Spinal cord (tissue), 10 donors: ENCODE data around the gene MID1. TPM values are rescaled to one million over a fixed set of nuclear protein-coding genes. Genes with fewer than 3 reads are reported as not detected.
"Not testable (repeated sequence)": the region's sequence is repeated elsewhere in the genome, so short reads cannot be mapped to it uniquely, and the experiment has no call there.

Source experiments
- DNase-seq, 6 donors: peaks; one replicate each; pipeline versions ENCODE4 v3.0.0 to v3.0.0-alpha.2; 2013 to 2015; ENCODE audit warnings: low spot score in 6 of 6, low read depth in 4 of 6
- H3K27ac ChIP-seq: one replicate; pipeline ENCODE4 v1.5.1; 2013; ENCODE audit warnings: low read depth, low read length, control low read depth
- H3K27me3 ChIP-seq: one replicate; pipeline ENCODE4 v1.6.1; 2013; ENCODE audit warnings: low read length; ENCODE audit not compliant: control insufficient read depth, insufficient read depth
- H3K36me3 ChIP-seq: one replicate; pipeline ENCODE4 v1.6.1; 2013; ENCODE audit warnings: low read length; ENCODE audit not compliant: control insufficient read depth, insufficient read depth
- H3K4me1 ChIP-seq: one replicate; pipeline ENCODE4 v1.6.1; 2013; ENCODE audit warnings: low read length; ENCODE audit not compliant: control insufficient read depth, insufficient read depth
- H3K4me3 ChIP-seq: one replicate; pipeline ENCODE4 v1.5.1; 2013; ENCODE audit warnings: low read depth, low read length, control low read depth
- H3K9me3 ChIP-seq: one replicate; pipeline ENCODE4 v1.6.1; 2013; ENCODE audit warnings: low read length; ENCODE audit not compliant: control insufficient read depth, insufficient read depth
- WGBS: methylation state at CpG from one replicate; pipeline ENCODE4 v1.1.5; 2013; ENCODE audit warnings: missing lambda C conversion rate; ENCODE audit not compliant: insufficient coverage; 5-methylcytosine and 5-hydroxymethylcytosine counted together
- polyA plus RNA-seq, 2 donors: library from polyadenylated mRNA; unstranded; fragments of 120-200 nt; gene quantifications; one replicate each; pipeline ENCODE4 v1.2.1, GENCODE V29; 2013; ENCODE audit not compliant: insufficient read length in 2 of 2
- total RNA-seq, 2 donors: library from RNA; depleted of rRNA in 1 of 2; stranded (reverse); fragments of 120-200 nt in 1 of 2; fragments of >200 nt in 1 of 2; gene quantifications; one replicate each; pipeline versions ENCODE4 v1.2.3 to v1.2.4, GENCODE V29; 2013 to 2014
- donor health status: healthy.

Gene MID1
- total and polyA plus RNA-seq, 4 donors, result 6.2 to 22.7 (median 9.5) TPM

DNA sequence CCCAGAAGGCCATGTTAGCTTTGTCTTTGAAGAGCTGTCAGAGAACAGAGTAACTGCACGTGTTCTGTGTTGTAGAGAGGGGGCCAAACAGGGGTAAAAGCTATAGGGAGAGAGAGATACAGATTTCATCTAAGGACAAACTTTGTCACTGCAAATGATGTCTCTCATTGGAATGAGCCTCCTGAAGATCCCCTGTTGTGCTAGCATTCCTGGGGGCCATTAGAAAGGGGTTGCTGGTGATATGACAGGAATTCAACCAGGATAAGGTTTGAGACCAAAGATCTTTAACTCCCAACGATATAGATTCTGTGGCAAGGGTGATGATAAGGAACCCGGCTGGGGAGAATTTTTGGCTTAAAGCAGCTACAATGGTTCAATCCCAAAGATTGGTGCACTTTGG is 16.8 kb downstream of the MID1 start:
- Histone ChIP-seq H3K4me1 (no peaks in the 10 kb centered on the region), H3K27ac (no peak overlapping the region), H3K9me3 (no peaks in the 10 kb centered on the region), H3K36me3 (no peaks in the 10 kb centered on the region), H3K4me3 (no peak overlapping the region), H3K27me3 (no peaks in the 10 kb centered on the region)
- WGBS, result 30% methylated on average over 1 of the region's 3 CpGs
- DNase-seq, result no peak

DNA sequence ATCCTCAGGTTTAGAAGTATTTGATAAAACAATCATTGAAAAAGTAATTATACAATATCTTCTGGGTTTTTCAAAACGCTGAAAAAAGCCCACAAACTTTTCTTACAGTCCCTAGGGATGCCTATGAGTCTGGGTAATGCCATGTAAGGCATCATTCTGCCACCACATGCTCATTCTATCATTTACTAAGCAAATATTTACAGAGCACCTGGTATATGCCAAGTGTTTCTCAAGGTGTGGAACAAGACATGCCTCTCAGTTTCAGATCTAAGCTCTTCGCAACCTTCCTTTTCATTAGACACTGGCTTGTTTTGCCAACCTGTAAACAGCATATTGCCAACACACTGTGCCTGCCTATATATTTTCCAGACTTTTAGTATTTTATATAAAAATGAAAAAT is 17.7 kb downstream of the MID1 start:
- Histone ChIP-seq H3K27ac (no peak overlapping the region), H3K4me3 (no peak overlapping the region), H3K9me3 (no peaks in the 10 kb centered on the region), H3K4me1 (no peaks in the 10 kb centered on the region), H3K36me3 (no peaks in the 10 kb centered on the region), H3K27me3 (no peaks in the 10 kb centered on the region)
- DNase-seq, result no peak
- WGBS, result 100% methylated on average over 1 of the region's 2 CpGs

DNA sequence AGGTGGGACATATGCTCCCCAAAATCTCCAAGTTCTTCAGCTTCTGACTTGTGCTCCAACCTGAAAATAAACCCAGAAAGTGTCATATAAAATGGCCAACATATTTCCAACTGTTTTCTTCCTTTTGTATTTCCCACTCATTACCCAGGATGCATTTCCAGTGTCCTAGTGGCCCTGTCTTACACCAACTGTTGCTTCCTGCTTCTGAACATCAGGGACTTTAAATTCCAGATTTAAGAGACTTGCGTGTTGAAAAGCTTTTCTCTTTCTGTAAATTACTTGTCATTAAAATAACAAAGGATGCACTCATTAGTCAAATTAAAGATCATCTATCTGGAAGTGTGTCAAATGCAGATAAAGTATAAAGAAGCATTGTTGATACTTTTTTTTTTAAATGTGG is 19.9 kb downstream of the MID1 start:
- no CpG with 5 or more reads among the region's 1 CpG for WGBS
- Histone ChIP-seq H3K36me3 (no peaks in the 10 kb centered on the region), H3K9me3 (no peaks in the 10 kb centered on the region), H3K4me3 (no peak overlapping the region), H3K4me1 (no peaks in the 10 kb centered on the region), H3K27ac (no peak overlapping the region), H3K27me3 (no peaks in the 10 kb centered on the region)
- DNase-seq, result no peak

DNA sequence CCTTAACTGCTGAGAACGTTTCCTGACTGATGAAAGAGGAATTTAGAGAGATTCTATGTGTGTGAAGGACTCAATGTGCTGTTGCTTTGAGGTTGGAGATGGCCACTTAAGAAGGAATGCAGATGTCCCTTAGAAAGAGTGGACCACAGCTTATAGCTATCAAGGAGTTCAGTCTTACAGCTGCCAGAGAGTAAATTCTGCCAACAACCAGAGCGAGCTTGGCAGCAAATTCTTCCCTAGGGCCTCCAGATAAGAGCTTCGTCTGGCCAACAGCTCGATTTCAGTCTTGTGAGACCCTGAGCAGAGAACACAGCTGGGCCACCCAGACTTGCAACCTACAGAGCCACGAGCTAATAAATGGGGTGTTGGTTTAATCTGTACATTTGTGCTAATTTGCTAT is 21.8 kb downstream of the MID1 start:
- no peaks in the 10 kb centered on the region for H3K36me3 ChIP-seq
- DNase-seq, result no peak
- 58% methylated on average over 4 of the region's 5 CpGs for WGBS

DNA sequence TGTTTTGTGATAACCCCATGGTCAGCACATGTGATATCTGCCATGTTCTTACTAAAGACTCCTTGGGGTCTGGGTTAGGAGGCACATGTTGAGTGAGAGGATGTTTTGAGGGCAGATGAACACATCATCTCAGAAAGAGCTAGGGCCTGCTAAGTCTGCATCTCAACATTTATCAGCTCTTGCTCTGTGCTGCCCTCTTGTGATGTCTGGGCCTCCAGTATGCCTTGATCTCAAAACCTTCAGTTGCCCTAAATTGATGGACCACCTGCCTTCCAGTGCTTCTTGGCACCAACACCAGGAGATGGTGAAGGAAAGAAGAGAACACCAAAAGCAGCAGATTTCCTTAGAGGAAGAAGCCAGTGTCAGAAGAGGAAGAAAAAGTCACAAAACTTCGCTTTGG is 22.5 kb downstream of the MID1 start:
- no peaks in the 10 kb centered on the region for H3K4me1 ChIP-seq
- no peaks in the 10 kb centered on the region for H3K36me3 ChIP-seq
- WGBS, result no CpG with 5 or more reads among the region's 1 CpG
- H3K4me3 ChIP-seq, result no peak overlapping the region
- H3K9me3 ChIP-seq, result no peaks in the 10 kb centered on the region
- H3K27me3 ChIP-seq, result no peaks in the 10 kb centered on the region
- DNase-seq, result no peak
- H3K27ac ChIP-seq, result no peak overlapping the region

More for the DNA sequence above, 21.8 kb downstream of the MID1 start:
- H3K4me1 ChIP-seq, result no peaks in the 10 kb centered on the region
- no peaks in the 10 kb centered on the region for H3K9me3 ChIP-seq
- no peaks in the 10 kb centered on the region for H3K27me3 ChIP-seq
- H3K4me3 ChIP-seq, result no peak overlapping the region
- H3K27ac ChIP-seq, result no peak overlapping the region

DNA sequence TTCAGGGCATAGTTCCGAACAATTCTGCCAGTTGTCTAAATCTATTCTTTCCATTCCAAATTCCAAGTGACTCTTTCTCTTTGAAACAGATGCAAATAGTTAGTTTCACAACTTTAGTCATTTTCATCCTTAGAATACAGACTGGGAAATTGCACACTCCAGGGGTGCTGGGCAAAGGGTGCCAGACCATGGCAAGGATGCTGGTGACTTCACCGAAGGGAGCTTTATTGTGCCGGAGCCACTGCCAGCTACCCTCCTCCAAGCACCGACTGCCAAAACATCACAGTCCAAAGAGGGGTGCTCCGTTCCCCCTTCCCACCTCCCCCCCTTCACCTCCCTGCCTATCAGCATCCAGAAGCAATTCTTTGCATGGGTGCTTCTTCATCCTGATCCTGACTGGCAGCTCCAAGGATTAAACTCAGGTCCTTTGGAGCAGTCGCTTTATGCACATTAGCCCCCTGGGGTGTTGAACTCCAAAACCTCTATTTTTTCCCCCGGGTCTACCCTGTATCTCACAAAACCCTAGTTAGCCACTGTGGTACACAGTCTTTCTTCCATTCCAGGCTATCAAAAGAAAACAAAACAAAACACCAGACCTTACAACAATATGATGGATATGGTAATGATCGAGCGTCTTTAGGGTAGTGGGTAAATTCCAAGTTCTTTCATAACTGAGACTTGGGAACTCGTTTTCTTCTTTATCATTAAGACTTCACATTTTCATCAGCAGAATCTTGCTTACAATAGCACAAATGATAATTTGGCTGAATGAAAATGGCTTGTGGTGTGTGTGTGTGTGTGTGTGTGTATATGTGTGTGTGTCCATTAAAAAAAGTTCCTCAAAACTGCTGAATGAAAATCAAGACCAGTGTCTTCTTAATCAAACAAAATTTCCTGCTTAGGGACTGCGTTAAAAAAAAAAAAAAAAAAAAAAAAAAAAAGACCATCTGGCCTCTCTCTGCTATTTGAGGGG is 28.7 kb downstream of the MID1 start:
- 49% methylated on average over 6 of the region's 11 CpGs for WGBS
- Histone ChIP-seq H3K4me3 (no peak overlapping the region), H3K36me3 (no peaks in the 10 kb centered on the region)

DNA sequence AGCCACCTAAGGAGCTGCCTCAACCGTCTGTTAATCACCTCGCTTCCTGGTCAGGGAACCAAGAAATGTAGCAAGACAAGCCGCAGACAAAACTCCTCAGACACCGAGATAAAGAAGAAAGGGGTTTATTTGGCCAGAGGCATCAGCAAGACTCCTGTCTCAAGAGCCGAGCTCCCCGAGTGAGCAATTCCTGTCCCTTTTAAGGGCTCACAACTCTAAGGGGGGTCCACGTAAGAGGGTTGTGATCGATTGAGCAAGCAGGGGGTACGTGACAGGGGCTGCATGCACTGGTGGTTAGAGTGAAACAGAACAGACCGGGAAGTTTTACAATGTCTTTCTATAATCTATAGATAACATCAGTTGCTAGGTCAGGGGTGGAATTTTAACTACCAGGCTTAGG is 30.6 kb downstream of the MID1 start:
- not testable (repeated sequence) for H3K36me3 ChIP-seq, DNase-seq, H3K27me3 ChIP-seq, H3K9me3 ChIP-seq, H3K4me1 ChIP-seq, H3K4me3 ChIP-seq, H3K27ac ChIP-seq
- 57% methylated on average over 7 of the region's 10 CpGs for WGBS

More for the DNA sequence above, 28.7 kb downstream of the MID1 start:
- peak in 1 of 6 donors; percentile 51 for DNase-seq
- H3K9me3 ChIP-seq, result no peaks in the 10 kb centered on the region
- H3K4me1 ChIP-seq, result no peaks in the 10 kb centered on the region
- no peak overlapping the region for H3K27ac ChIP-seq
- H3K27me3 ChIP-seq, result no peaks in the 10 kb centered on the region

DNA sequence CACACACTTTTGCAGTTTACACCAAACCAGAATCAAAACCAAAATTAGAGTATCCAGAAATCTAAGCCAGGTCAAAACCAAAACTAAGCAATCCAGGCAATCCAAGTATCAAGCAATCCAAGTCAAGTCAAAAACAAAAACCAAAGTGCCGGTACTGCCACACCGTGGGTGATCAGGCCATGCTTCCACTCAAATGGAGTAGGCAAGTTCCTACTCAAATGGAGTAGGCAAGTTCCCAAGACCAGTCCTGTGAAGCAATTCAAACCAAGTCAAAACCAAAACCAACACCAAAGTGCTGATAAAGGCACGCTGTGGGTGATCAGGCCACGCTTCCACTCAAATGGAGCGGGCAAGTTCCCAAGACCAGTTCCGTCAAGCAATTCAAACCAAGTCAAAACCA is 31.3 kb downstream of the MID1 start:
- no peak for DNase-seq
- no peak overlapping the region for H3K4me3 ChIP-seq
- no peaks in the 10 kb centered on the region for H3K36me3 ChIP-seq
- WGBS, result 99% methylated on average over 6 of the region's 6 CpGs
- no peaks in the 10 kb centered on the region for H3K4me1 ChIP-seq
- H3K27ac ChIP-seq, result no peak overlapping the region
- no peaks in the 10 kb centered on the region for H3K27me3 ChIP-seq
- no peaks in the 10 kb centered on the region for H3K9me3 ChIP-seq

DNA sequence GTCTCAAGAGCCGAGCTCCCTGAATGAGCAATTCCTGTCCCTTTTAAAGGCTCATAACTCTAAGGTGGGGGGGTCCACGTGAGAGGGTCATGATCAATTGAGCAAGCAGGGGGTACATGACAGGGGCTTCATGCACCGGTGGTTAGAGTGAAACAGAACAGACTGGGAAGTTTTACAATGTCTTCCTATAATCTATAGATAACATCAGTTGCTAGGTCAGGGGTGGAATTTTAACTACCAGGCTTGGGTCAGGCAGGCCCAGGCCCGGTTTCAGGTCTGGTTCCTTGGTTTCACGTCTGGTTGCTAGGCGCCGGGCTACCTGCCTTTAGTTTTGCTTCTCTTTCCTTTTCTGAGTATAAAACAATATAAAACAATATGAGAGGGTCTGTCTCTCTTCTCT is 35.5 kb downstream of the MID1 start:
- not testable (repeated sequence) for H3K9me3 ChIP-seq, H3K4me3 ChIP-seq, H3K36me3 ChIP-seq, H3K4me1 ChIP-seq, H3K27me3 ChIP-seq, H3K27ac ChIP-seq, DNase-seq
- no CpG with 5 or more reads among the region's 7 CpGs for WGBS

DNA sequence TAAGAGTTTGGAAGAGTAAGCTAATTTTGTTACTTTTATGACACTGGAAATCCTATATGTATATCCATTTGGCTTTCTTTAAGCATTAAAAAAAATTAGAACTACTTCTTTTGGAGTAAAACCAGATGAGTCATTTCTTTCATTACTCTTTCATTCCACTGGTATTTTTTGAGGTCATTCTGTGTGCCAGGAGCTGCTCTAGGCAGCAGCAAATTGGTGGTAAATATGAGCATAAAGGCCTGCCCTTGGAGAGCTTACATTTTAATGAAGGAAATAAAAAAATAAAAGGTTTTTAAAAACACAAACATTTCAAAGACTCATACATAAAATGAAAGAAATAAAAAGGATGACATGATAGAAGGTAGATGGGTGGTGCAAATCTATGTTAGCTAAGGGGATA is 37.4 kb downstream of the MID1 start:
- Histone ChIP-seq H3K27me3 (no peaks in the 10 kb centered on the region), H3K36me3 (no peaks in the 10 kb centered on the region), H3K9me3 (no peaks in the 10 kb centered on the region), H3K27ac (no peak overlapping the region), H3K4me1 (no peaks in the 10 kb centered on the region), H3K4me3 (no peak overlapping the region)
- DNase-seq, result no peak
